Kasumi-1 (cell line): ENCODE results near the gene NAT8L.

Source experiments
- DNase-seq, 2 experiments: peaks; one replicate each; lab custom pipeline; 2025; lab: John Stamatoyannopoulos, UW

Gene NAT8L

DNA sequence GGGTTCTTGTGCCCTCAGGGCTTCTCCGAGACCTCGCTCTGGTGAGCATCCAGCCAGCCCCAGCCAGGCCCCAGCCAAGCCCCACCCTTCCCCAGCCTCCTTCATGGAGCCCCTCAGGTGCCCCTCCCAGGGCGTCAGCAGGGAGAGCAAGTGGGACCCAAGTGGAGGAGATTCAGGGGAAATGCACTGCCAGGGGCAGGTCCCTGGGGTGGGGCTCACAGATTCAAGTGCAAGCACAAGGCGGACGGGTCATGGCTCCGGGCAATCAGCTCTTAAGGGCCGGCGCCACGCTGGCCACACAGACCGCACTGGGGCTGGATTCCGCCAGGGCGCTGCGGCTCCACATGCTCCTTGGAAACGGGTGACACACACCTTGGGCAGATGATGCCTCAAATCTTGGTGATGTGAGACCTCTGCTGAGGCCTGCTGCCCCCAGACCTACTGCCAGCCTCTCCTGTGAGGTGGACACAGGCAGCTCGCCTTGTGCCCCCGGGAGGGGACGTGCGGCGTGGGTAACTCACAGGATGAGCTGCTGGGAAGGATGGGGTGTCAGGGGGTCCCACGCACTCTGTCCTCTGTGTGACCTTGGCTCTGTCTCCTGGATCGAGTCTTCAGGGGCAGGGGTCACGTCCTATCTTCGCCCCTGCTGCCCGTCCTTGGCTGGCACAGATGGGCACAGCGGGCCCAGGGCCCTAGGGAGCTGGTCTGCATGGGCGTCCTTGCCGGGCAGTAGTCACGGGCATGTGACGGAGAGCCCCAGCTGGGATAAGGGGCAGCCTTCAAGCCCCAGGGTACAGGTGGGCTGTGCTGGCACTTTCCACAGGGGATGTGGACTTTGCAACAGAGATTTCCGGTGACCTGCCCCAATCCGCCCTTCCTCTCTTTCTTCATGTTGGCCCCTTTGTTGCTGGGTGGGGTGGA, 17.1 kb downstream of the NAT8L start:
- DNase-seq = no peak

DNA sequence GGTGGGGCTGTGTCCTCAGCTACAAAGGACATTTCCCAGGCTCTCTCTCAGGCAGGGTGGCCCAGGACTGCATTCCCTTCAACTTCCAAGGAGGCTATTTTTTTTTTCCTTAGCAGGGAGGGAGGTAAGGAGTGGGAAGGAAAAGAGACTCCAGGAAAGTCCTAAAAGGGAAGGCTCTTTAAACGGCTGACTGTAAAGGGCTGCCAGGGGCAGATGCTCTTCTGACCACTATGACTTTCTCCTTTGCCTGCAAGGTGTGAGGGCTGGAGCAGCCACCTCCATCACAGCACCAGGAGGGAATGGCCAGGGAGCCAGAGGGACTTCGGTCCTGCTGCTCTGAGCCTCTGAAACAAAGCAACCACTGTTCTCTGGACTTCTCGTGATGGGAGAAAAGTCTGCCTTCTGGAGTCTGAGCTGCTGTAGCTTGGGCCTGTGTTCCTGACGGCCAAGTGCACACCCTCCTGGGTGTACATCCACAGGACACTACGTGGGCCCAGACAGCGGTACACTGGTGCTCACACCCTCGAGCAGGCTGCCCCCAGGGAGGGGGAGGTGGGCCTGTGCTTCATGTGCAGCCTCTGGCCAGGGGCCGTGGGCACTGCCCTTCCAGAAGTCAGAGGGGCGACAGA, 17.9 kb downstream of the NAT8L start:
- DNase-seq = no peak

DNA sequence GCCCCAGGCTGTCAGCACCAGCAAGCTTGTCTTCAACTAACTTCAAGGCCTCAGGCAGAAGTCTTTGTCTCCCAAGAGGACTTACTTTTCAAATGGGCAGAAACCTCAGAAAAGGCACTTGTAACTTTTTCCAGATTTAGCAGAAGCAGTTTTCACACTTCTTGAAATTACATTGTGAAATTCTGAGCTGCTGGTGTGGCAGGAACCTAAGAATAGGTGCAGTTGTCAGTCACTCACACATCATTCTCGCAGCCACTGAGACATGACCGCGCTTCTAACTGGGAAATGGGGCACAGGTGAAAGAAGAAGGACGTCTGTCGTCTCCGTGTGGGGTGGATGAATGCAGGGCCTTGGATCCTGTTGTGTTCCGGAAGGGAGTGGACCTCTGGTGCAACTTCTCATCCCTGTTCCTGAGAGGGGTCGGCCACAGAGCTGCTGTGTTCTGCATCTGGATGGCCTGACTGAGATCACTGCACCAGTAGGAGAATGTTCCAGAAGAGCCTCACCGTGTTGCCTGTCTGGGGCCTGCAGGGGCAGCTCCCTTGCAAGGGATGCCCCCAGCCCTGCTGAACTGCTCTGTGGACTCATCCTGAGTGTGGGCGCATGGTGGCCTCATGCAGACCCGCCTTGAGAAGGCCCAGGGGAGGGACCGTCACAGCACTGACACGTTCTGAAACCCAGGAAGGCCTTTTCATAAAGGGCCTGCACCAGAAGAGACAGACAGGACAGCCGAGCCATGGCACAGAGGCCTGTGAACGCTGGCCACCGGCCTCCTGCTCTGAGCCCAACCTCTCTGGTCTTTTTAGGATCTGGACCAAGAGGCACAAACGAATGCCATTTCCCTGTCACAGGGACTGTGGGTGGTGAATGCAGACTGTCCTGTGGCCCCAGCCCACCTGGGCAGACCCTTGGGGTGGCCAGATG, 18.7 kb downstream of the NAT8L start:
- no peak for DNase-seq

DNA sequence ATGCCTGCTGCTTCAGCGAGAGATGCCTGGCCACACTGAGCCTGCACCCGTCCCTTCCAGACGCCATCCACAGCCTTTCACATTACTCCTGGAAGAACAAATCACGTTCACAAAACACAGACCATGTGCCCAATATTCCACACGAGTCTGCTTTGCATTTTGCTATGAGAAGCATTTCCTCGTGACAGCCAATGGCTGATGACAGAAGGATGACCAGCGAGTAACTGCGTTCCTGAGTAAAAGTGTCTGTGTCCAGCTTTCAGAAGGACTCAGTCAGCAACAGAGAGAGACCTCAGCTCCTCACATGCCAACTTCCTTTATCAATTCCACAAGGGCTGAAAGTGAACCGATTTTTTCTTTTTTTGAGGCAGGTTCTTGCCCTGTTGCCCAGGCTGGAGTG, 19.5 kb downstream of the NAT8L start:
- no peak for DNase-seq

DNA sequence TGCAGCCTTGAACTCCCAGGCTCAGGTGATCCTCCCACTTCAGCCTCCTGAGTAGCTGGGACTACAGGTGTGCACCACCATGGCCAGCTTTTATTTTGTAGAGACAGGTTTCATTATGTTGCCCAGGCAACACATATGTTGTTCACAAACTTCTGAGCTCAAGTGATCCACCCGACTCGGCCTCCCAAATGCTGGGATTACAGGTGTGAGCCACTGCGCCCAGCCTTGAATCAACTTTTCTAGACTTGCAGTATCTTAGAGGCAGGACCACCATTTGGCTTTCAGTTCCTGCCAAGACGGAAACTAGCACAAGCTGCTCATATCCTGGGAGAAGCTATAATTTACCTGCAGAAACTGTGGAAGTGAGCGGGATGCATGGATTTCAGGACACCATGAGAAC, 19.9 kb downstream of the NAT8L start:
- no peak for DNase-seq

DNA sequence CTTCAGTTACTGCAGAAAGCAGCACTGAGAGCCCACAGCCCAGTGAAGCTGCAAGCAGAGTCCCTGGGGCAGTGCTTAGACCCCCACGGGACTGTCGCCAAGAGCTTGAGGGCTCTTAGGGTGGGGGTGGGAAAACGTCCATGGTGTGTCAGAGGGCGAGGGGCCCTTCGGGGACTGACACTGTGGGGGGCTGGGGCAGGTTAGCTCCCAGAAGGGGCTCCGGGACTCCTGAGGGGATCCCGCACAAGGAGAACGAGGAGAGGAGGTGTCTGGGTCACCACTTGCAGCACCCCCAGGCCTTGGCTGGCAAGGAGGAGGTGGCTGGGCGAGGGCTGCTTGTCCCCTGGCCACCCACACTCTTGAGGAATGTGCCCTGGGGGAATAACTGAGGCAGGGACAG, 20.8 kb downstream of the NAT8L start:
- no peak for DNase-seq

DNA sequence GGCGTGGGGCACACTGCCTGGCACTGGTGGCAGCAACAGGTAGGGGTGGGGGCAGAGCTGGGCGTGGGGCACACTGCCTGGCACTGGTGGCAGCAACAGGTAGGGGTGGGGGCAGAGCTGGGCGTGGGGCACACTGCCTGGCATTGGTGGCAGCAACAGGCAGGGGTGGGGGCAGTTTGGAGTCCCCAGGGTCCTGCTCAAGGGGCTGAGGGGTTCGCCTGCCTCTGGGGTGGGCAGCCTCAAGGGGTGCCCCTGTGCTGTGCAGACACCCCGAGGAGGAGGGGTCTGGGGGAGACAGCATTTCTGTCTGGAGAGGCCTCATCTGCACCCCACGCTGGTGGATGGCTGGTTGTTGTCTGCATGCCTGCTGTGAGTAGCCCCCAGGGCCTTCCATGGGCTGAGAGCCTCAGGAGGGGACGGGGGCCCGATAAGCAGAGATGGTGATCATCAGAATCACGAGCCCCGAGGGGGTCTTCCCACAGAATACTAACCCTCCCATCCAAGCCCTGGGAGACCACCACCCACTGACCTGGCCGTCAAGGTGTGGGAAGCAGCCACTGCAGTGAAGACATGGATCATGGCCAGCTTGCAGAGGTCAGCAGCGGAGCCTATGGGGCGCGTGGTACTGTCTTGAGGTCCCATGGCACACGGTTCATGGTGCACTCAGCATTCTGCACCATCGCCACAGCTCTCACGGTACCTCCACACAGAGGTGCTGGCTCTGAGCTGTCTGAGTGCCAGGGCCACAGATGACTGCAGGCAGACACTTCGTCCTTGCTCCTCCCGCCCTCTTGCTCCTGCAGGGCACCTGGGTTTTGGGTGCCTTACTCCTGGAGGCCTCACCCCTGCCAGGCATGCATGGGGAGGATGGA, 21.5 kb downstream of the NAT8L start:
- DNase-seq = no peak

DNA sequence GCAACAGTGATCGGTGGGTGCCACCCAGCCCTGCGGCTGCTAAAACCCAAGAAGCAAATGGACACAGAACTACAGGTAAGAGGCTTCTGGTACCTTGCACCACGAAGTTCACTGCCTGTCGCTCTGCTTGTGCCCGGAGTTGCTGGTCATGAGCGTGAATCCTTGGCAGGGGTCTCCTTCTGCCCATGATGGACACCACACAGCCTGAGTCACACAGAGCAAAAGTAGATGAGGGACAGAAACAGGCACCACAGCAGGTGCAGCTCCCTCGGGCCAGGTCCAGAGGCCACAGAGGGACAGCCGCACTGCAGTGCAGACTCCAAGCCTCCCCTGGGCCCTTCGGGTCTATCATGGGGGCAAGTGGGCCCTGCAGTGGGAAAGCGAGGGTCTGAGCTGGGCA, 22.4 kb downstream of the NAT8L start:
- no peak for DNase-seq

DNA sequence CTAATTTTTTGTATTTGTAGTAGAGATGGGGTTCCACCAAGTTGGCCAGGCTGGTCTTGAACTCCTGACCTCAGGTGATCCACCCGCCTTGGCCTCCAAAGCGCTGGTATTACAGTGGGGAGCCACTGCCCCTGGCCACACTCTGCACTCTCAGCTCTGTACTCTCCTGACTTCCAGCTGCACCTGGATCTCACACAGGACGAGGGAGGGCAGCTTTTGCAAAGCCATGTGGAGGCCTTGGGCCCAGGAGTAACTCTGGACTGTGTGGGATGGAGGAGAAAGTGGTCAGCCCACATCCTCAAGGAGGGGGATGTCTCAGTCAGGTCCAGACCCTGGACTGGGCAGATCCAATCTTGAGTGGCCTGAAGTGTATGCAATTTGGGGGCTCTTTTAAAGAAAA, 23.0 kb downstream of the NAT8L start:
- no peak for DNase-seq

DNA sequence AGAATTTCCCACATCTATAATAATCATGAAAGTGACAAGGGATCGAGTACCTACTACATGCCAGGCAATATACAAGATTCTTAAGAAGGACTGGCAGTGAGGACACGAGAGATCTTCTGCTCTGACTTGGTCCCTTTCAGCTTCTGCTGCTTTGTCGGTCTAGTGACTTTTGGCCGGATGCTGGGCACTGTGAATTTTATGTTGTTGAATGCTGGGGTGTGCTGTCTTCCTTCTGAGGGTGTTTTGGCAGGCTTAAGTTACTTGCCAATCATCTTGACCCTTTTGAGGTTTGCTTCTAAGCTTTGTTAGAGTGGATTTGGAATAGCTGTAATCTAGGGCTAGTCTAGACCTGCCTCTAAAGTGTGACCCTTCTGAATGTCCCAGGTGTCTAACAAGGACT, 23.5 kb downstream of the NAT8L start:
- no peak for DNase-seq

DNA sequence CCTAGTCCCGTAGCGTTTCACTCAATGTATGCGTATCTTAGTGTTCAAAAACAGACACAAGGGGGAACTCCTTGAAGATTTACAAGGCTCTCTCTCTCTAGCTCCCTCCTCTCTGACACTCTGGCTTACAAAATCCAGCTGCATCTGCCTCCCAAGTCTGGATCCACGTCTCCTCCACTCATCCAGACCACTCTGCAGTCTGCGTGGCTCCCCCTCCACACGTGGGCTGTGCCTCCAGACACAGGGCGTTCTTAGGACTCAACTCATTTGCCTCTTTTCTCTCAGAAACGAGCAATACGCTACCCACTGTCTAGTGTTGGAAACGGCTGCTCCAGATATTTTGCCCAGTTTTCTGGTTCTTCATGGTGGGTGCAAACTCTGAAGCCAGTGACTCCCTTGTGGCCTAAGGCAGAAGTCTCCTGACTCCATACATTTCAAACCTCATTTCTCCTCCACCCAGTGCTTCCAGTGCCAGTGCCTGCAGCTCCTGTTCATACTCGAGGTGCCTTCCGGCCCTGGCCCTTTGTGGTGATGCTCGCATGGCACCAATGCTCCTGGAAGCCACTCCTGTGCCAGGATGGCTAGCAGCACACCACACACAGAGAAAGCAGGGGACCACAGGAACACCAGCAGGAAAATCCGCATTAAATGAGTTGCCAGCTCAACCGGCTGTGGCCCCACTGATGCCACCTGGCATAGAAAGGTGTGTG, 24.1 kb downstream of the NAT8L start:
- DNase-seq = no peak

DNA sequence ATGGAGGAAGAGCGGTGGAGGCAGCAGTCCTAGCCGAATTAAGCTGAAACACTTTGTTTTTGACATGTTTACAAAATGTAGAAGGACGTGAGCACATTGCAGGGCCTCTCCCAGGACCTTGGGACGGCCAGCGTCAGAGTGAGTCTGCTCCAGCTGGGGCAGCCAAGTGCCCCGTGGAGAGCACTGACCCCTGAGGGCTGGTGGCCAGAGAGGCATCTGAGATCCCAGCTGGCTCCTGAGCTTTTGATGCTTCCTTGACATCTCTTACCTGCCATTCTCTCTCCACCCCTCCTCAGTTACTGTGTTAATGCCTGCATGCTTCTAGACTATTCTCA, 24.7 kb downstream of the NAT8L start:
- DNase-seq = no peak

DNA sequence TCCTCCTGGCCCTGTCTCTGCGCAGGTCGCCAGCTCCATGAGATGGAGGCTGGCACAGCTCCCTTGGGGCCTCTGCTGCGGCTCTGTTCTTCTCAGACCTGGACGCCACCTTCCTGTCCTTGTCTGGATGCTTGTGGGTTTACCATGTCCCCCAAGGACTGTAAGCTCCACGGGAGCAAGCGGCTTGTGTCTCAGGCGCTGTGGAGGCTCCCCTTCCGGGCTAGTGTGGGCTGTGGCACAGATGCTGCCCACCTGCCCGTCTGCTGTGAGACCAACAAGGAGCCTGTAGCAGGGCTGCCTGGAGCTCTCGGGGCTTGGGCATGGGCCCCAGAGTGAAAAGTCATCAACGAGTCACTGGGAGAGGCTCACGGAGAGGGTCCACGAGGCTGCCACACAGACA, 25.2 kb downstream of the NAT8L start:
- DNase-seq = no peak

DNA sequence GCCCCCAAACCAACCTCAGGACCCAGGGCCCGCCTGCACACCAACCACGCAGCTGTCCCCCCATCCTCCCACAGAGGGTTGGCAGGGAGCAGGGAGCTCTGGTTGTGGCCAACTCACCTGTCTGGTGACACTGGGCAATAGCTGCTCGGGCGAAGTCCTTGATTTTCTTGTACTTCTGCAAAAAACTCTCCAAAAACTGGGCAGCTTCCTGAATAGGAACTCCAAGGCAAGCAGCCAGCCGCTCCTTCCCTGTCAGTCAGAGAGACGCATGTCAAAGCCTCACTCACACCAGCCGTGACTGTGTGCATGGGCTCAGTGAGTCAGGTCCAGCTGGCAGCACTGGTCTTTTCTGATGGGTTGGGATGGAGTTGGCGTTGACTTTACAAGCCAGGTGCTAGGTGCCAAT, 26.4 kb downstream of the NAT8L start:
- no peak for DNase-seq

DNA sequence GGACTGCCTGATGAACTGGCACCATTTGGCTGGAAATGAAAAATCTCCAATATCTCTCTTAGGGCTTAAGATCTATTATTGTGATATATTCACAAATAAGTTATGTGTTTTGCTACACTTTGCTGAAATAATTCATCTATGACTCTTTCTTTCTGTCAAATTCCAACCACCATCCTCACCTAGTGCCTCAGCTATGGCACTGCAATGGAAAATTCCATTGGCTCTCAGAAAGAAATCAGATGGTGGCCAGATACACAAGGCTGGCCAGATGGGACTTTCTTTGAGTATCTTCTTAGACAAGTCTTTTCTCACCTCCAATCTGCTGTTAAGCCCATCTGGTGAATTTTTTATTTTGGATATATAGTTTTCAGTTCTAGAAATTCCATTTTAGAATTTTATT, 28.0 kb downstream of the NAT8L start:
- DNase-seq = no peak

DNA sequence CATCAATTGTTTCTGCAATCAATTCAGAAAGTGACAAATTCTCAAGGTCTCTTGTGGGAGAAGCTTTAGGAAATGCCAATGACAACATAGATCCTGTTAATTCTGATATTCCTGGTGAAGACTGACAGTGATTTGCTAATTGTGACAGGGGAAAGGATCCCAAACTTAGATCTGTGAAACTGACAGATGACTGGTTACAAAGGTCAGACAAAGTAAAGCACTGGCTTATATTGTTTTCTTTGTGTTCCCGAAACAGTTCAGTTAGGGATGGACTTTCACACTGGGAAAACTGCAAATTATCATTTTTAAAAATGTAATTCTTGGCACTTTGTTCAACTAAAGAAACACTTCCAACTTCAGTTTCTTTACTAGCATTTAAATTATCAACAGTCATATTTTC, 30.1 kb downstream of the NAT8L start:
- no peak for DNase-seq

DNA sequence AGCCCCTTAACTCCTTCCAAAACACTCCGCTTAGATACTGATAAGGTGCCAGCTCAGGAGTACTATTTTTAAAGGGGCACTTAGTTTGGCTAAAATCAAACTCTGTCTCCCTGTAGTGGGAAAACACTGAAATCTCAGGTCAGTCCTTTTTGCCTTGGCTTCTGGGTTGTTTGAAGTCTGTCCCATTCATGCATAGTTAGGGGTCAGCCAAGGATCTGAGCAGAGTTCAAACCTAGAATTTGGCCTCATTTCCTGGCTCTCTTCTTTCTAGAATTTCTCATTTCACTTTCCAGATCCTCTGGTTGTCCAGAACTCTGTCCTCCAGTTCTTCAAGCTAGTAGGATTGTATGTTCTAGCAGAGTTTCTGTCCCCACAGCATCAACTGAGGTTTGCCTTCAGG, 31.5 kb downstream of the NAT8L start:
- no peak for DNase-seq

DNA sequence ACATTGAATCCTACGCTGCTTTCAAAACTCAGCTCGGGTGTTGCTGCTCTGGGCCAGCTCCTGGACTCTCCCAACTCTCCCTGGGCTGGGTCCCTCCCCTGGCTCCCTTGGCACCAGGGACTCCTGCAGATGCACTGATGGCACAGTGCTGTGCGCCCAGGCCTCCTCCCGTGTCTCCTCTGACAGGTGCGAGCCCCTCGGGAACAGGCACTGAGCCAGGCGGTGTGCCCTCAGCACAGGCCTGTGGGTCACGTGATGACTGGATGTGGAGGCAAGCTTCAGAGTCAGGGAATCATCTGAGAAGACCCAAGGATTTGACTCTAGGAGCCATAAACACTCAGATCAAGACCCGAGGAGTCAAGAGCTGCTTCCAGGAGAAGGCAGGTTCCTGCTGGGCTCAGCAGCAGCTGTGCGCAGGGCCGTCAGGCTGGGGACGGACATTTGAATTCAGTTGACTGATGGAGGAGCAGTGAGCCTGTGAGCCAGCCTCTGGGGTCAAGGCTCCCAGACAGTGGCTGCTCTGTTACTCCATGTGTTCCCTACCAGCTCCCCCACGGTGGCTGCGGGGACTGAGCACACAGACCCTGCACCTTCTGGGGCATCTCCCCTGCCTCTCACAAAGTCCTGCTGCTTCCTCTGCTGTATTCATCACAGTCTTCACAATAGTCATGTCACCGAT, 33.0 kb downstream of the NAT8L start:
- no peak for DNase-seq

DNA sequence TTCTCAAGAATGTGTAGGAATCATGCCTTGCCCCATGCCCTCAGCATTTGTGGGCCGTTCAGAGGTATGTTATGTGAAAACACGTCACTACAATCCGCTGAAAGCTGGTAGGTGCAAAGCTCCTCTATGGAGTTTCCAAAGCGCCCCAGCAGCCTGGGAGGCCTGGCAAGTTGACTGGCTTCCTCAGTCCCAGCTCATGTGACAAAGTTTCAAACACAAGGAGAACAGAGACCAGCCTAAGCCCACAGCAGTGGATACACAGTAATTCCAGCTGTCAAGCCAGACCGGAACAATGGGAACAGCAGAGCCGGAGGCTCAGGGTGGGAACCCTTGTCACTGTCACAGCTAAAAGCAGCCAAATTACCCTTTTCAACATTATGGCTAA, 33.5 kb downstream of the NAT8L start:
- no peak for DNase-seq

DNA sequence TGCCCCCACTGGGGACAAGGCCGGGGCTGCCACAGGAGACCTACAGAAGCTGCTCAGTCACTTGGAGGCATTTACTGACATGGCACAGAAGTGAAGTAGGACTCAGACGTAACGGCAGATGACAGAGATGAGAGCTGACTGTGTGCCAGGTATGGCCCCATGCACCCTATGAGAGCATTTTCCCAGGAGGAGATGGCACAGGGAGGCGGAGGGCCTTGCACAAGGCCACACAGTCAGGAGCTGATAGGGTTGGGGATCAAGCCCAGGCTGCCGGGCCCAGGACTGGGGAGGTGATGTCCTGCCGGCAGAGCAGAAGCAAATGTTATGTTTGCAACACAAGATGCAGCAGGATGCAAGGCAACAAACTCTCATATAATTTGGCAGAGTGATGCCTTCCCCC, 34.1 kb downstream of the NAT8L start:
- DNase-seq = no peak

DNA sequence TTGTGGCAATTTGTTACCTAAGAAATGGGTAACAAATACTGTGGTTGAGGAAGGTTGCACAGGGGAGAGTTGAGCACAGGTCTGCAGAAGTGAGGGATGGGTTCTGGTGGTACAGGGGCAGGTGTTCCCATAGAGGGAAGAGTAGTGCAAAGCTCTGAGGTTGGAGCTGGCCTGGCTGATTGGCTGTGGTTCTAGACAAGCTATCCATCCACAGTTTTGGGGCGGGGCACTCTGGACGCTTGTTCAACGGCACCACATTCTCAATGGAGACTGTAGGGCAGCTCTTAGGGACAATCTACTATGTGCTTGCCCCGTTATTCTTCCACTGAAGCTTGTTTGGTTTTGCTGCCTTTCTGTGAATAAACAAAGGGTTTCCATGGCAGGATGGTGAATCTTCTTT, 35.4 kb downstream of the NAT8L start:
- DNase-seq = no peak
